Colon (tissue), 2 donors: Measurements from ENCODE around the gene PFDN2.
"Not testable (repeated sequence)": the region's sequence is repeated elsewhere in the genome, so short reads cannot be mapped to it uniquely, and the experiment has no call there.

Experiments
- FAIRE-seq: peaks from 2 replicates; lab custom pipeline; 2012; peaks lifted over from hg19 to GRCh38; lab: Jason Lieb, UNC
- donor health status: control.
- donor health status: control.

The PFDN2 gene

GRCh38 chr1:161138431-161138830, 20.6 kb upstream of the PFDN2 start:
- no peak for FAIRE-seq

GRCh38 chr1:161137881-161138280, 20.0 kb upstream of the PFDN2 start:
- FAIRE-seq, result no peak

- no peak for FAIRE-seq
Measured at GRCh38 chr1:161133220-161133740, 15.4 kb upstream of the PFDN2 start.

- no peak for FAIRE-seq
Measured at GRCh38 chr1:161132410-161133219, 14.8 kb upstream of the PFDN2 start, which contains the start of gene DEDD. DEDD (minus strand) TSS chr1:161132667; CDS start chr1:161124462, 8,205 bp downstream.

GRCh38 chr1:161131523-161132409, 13.9 kb upstream of the PFDN2 start:
- no peak for FAIRE-seq

GRCh38 chr1:161130266-161130665, 12.4 kb upstream of the PFDN2 start:
- no peak for FAIRE-seq

GRCh38 chr1:161128591-161129420, 11.0 kb upstream of the PFDN2 start:
- FAIRE-seq, result no peak

- FAIRE-seq, result no peak
Measured at GRCh38 chr1:161127649-161128048, 9.8 kb upstream of the PFDN2 start.

- no peak for FAIRE-seq
Measured at GRCh38 chr1:161122967-161123366, 5.1 kb upstream of the PFDN2 start.

GRCh38 chr1:161121834-161122233, 4.0 kb upstream of the PFDN2 start:
- no peak for FAIRE-seq

- FAIRE-seq, result no peak
Measured at GRCh38 chr1:161121042-161121650, 3.3 kb upstream of the PFDN2 start.

- no peak for FAIRE-seq
Measured at GRCh38 chr1:161119092-161119903, 1.5 kb upstream of the PFDN2 start.

GRCh38 chr1:161115961-161116360, 1.9 kb downstream of the PFDN2 start:
- FAIRE-seq, result not testable (repeated sequence)

GRCh38 chr1:161115132-161115711, 2.6 kb downstream of the PFDN2 start:
- FAIRE-seq, result no peak

- no peak for FAIRE-seq
Measured at GRCh38 chr1:161114556-161114955, 3.3 kb downstream of the PFDN2 start.

GRCh38 chr1:161113915-161114314, 3.9 kb downstream of the PFDN2 start:
- FAIRE-seq, result no peak

- FAIRE-seq, result no peak
Measured at GRCh38 chr1:161111527-161111926, 6.3 kb downstream of the PFDN2 start.

GRCh38 chr1:161111117-161111516, 6.7 kb downstream of the PFDN2 start:
- FAIRE-seq, result no peak

- no peak for FAIRE-seq
Measured at GRCh38 chr1:161106431-161106830, 11.4 kb downstream of the PFDN2 start.

GRCh38 chr1:161100556-161100955, 17.3 kb downstream of the PFDN2 start:
- no peak for FAIRE-seq
